GM12801 (cell line): ENCODE measurements around the gene ITGA8.

Experiments
- TF ChIP-seq, protein P1 (sequence below): IDR thresholded peaks from one replicate; pipeline ENCODE4 v1.5.1; 2011; ENCODE audit warnings: control low read depth; ENCODE audit not compliant: insufficient read length; ENCODE audit errors: extremely low read depth

The ITGA8 gene

DNA sequence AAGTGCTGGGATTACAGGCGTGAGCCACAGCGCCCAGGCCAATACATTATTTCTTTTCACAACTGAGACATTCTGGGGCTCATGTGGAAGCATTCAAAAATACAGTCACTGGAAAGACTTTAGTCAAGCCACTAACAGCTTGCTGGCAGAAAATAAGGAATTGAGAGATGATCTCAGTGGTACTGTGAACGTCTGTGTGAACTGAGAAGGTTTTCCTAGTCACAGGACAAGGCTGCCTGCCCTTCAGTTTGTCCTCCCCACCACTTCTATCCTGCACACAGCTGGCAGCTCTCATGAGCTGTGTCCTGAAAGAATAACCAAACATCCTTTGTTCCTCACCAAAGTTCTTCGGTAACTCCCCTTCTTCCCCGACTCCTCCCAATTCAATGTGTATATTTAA, 31.3 kb upstream of the ITGA8 start:
- TF ChIP-seq, protein P1, sequence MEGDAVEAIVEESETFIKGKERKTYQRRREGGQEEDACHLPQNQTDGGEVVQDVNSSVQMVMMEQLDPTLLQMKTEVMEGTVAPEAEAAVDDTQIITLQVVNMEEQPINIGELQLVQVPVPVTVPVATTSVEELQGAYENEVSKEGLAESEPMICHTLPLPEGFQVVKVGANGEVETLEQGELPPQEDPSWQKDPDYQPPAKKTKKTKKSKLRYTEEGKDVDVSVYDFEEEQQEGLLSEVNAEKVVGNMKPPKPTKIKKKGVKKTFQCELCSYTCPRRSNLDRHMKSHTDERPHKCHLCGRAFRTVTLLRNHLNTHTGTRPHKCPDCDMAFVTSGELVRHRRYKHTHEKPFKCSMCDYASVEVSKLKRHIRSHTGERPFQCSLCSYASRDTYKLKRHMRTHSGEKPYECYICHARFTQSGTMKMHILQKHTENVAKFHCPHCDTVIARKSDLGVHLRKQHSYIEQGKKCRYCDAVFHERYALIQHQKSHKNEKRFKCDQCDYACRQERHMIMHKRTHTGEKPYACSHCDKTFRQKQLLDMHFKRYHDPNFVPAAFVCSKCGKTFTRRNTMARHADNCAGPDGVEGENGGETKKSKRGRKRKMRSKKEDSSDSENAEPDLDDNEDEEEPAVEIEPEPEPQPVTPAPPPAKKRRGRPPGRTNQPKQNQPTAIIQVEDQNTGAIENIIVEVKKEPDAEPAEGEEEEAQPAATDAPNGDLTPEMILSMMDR: no peak

DNA sequence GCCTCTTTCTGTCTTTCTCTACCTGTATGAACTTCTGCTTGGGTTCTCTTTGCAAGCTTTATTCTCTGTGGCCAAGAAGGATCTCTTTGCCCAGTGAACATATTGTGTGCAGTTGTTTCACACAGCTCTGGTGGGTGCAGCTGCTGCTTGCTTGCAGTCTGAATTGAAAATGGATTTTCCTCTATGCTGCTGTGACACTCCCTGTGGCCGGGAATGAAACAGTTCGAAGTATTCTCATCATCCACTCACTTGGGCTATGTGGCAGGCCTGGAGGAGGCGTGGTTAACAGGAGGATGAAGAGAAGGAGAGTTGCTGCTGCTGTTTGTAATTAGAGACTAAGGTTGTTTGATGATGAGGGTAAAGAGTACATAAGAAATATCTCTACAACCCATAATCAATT, 28.4 kb upstream of the ITGA8 start:
- TF ChIP-seq, protein P1: no peak

DNA sequence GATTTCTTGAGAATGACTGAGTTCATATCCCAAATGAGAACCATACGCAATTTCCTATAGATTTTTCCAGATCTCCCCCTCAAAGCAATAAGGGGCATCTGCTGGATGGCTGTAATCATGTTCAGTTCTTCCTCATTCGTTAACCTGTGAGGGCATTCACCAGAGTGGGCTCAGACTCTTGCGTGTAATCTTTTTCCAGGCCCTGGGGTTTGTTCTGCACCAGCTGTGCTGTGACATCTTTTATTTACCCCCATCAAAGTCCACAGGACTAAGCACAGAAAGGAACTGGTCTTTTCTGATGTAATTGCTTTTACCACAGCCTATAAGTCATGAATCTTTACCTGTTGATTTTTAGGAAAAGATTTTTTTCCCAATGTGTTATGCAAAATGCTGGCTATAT, 27.9 kb upstream of the ITGA8 start:
- TF ChIP-seq, protein P1: no peak

DNA sequence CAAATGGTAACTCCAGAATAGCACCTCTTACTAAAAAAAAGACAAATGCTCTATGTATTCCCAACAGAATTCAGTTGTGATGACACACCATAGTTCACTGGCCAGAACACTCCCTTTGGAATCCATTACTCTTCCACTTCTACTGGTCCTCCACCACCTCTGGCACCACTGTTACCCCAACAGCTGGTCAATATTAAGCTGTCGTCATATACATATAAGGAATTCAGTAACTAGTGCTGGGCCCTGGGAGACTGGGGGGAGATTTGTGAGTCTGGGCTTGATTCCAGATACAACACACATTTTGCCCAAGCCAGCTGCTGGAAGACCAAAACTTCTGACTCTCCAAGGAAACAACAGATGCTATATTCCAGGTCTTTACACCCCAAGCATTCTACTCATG, 26.0 kb upstream of the ITGA8 start:
- TF ChIP-seq, protein P1: no peak

DNA sequence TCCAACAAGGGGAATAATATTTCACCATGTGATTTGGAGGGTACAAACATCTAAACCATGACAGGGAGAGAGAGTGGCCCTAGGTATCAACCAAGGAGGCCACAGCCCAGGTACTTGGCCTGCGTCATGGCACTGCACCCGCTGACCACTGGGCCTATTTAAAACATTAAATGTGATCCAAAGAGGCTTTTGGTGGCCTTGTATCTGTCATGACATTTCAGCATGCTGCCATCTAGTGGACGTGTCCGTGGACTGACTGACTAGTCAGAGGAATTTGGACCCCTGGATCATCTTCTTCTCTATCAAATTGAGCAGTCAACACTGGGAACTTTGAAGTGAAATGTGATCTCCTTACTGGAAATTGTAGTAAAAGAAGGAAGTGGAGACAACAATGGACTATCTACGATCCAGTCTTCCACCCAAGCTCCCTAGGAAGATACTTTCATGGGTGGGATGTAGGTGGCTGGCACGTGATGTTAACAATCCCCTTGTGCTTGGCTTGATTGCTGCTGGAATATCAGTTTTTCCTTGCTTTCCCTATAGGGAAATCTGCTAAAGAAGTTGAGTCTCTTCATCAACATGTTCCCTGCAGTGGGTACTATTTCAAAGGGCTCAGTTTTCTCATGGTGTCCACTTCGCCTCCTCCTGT, 24.6 kb upstream of the ITGA8 start:
- TF ChIP-seq, protein P1: no peak

DNA sequence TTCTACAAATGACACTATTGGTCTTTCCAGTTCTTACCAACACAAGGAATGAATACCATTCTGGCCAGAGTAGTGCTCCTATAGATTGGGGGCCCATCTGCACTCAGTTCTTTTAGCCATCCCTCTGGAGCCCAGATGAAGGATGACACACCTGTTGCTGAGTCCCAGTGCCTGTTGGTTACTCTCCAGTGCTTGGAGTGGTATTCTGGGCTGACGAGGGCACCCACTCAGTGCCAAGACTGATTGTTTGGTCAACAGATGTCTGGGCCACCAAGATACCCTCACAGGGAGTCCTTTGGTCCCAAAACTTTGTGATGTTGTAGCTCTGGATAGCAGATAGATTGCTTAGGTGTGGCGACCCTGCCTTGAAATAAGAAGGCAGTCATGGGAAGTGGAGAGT, 23.7 kb upstream of the ITGA8 start:
- TF ChIP-seq, protein P1: no peak

DNA sequence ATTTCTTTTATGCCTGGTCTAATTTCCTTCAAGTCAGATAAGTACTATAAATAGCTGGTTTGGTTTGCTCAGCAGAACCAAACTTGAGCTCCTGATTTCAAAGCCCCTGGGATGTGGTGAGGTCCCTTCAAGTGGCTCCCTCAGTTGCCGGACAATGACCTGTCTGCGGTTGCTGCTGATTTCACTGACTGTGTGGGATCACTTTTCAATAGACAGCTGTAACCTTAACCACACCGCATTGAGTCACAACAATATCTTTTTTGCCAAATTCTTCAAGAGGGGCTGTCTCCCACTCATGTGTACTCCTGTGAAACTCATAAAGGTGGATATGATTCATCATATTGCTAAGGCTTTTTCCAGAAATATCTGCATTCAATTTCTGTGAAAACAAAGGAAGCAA, 23.1 kb upstream of the ITGA8 start:
- TF ChIP-seq, protein P1: no peak
